ENCODE measurements around the gene NPL.

NPL gene

DNA sequence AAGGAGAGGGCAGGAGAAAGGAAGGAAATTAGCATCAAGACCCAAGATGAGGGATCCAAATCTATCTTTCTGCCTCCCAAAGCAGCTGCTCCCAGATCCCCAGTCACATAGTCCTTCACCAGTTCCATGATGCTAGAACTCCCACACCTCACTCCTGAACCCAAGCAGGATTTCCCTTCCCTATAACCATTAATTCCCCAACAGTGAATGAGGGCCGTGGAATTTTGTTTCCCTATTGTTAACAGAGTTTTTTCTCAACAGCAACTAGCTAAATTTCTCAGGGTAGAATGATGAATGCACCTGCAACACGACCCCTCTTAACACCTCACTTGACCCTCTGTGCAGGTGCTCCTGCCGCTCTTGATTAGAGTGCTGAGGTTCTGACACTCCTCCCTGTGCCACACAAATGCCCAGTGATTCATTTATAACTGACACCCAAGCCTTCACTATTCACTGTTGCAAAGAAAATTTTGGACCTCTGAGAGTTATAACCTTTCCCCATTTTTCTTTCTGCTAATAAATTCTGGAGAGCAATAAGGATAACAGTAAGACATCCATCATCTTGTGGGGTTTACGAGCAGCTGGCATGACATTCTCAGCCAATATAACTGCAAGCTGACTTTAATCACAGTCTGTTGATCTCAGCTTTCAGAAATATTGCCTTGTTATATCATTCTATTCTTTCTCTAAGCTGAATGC is 25.4 kb upstream of the NPL start:
- H3K4me1 ChIP-seq (ENCODE audit: control insufficient read depth, insufficient read depth, low read length): no peaks in the 10 kb centered on the region
- no peak overlapping the region for H3K4me3 ChIP-seq (ENCODE audit: low read depth, low read length)
- no peak overlapping the region for H3K9ac ChIP-seq (ENCODE audit: low read depth, low read length)

GRCh38 chr1:182765391-182765790 is 24.2 kb upstream of the NPL start:
- Histone ChIP-seq H3K4me1 (ENCODE audit: control insufficient read depth, insufficient read depth, low read length) (no peaks in the 10 kb centered on the region), H3K9ac (ENCODE audit: low read depth, low read length) (no peak overlapping the region), H3K27me3 (ENCODE audit: control insufficient read depth, insufficient read depth, low read length) (no peaks in the 10 kb centered on the region), H3K9me3 (ENCODE audit: control insufficient read depth, insufficient read depth, low read length) (peaks cover 3% of the 10 kb centered on the region), H3K36me3 (ENCODE audit: control insufficient read depth, insufficient read depth, low read length) (no peaks in the 10 kb centered on the region), H3K4me3 (ENCODE audit: low read depth, low read length) (no peak overlapping the region)

More for the DNA sequence above, 25.4 kb upstream of the NPL start:
- Histone ChIP-seq H3K9me3 (ENCODE audit: control insufficient read depth, insufficient read depth, low read length) (peaks cover 3% of the 10 kb centered on the region), H3K27me3 (ENCODE audit: control insufficient read depth, insufficient read depth, low read length) (no peaks in the 10 kb centered on the region), H3K36me3 (ENCODE audit: control insufficient read depth, insufficient read depth, low read length) (no peaks in the 10 kb centered on the region)

GRCh38 chr1:182766050-182766449 is 23.5 kb upstream of the NPL start:
- Histone ChIP-seq H3K4me1 (ENCODE audit: control insufficient read depth, insufficient read depth, low read length) (peaks cover 1% of the 10 kb centered on the region), H3K27me3 (ENCODE audit: control insufficient read depth, insufficient read depth, low read length) (no peaks in the 10 kb centered on the region), H3K9me3 (ENCODE audit: control insufficient read depth, insufficient read depth, low read length) (peaks cover 3% of the 10 kb centered on the region), H3K9ac (ENCODE audit: low read depth, low read length) (no peak overlapping the region), H3K4me3 (ENCODE audit: low read depth, low read length) (no peak overlapping the region), H3K36me3 (ENCODE audit: control insufficient read depth, insufficient read depth, low read length) (no peaks in the 10 kb centered on the region)

DNA sequence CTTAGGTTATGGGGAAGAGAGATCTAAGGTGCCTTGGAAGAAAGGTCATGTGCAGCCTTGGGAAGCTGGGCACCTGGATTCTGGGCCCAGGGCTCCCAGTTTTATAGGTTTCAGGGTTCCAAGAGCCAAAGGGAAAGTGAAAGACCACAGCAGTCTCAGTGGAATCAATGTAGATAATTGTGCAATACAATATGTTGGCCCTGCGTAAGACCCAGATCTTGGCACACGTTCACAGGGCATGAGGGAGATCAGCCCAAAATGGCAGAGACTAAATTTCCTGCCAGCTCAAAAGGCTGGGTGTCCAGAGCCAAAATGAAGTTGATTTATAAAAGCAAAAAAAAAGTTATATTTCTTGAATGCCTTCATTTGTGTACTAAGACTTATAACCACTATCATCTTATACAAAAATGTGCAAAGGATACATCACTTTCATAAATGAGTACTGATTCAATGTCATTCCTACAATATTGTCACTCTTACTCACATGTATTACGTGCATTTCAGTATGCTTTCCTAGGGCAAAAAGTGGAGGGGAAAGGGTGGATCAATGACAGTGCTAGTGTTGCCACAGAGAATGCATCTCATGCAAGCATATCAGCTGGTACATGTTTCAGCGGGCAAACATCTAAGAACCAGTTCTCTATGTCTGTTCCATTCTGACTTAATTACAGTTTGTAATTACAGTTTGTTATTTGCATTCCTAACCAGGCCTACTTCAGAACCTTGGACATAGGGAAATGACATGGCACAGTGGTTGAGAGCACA is 22.5 kb upstream of the NPL start:
- H3K9me3 ChIP-seq (ENCODE audit: control insufficient read depth, insufficient read depth, low read length): peaks cover under 1% of the 10 kb centered on the region
- no peak overlapping the region for H3K4me3 ChIP-seq (ENCODE audit: low read depth, low read length)
- H3K27me3 ChIP-seq (ENCODE audit: control insufficient read depth, insufficient read depth, low read length): no peaks in the 10 kb centered on the region
- H3K36me3 ChIP-seq (ENCODE audit: control insufficient read depth, insufficient read depth, low read length): no peaks in the 10 kb centered on the region
- H3K4me1 ChIP-seq (ENCODE audit: control insufficient read depth, insufficient read depth, low read length): peaks cover 5% of the 10 kb centered on the region
- H3K9ac ChIP-seq (ENCODE audit: low read depth, low read length): no peak overlapping the region

GRCh38 chr1:182768963-182769362 is 20.6 kb upstream of the NPL start:
- Histone ChIP-seq H3K9ac (ENCODE audit: low read depth, low read length) (no peak overlapping the region), H3K9me3 (ENCODE audit: control insufficient read depth, insufficient read depth, low read length) (no peaks in the 10 kb centered on the region), H3K27me3 (ENCODE audit: control insufficient read depth, insufficient read depth, low read length) (no peaks in the 10 kb centered on the region), H3K36me3 (ENCODE audit: control insufficient read depth, insufficient read depth, low read length) (no peaks in the 10 kb centered on the region), H3K4me1 (ENCODE audit: control insufficient read depth, insufficient read depth, low read length) (peaks cover 5% of the 10 kb centered on the region), H3K4me3 (ENCODE audit: low read depth, low read length) (no peak overlapping the region)

DNA sequence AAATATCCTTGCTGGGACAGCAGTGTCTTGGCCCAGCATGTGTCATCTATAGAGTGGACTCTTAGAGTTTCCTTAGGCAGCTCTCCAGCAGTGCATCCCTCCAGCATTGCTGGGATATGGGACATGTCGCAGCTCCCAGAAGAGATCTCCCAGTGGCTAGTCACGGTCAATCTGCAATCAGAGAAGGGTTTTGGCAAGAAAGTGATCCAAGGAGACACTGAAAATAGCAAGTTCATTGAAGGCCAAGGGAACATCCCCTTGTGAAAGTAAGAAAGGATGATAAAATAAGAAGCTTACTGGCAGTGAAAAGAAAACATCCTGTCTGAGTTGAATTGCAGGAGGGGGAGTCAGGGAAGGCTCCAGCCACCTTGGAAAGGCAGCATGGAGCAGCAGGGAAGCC is 19.3 kb upstream of the NPL start:
- Histone ChIP-seq H3K36me3 (ENCODE audit: control insufficient read depth, insufficient read depth, low read length) (no peaks in the 10 kb centered on the region), H3K4me1 (ENCODE audit: control insufficient read depth, insufficient read depth, low read length) (peaks cover 5% of the 10 kb centered on the region), H3K4me3 (ENCODE audit: low read depth, low read length) (no peak overlapping the region), H3K9ac (ENCODE audit: low read depth, low read length) (no peak overlapping the region), H3K9me3 (ENCODE audit: control insufficient read depth, insufficient read depth, low read length) (no peaks in the 10 kb centered on the region), H3K27me3 (ENCODE audit: control insufficient read depth, insufficient read depth, low read length) (no peaks in the 10 kb centered on the region)

GRCh38 chr1:182771187-182771984 is 18.2 kb upstream of the NPL start:
- peaks cover 5% of the 10 kb centered on the region for H3K4me1 ChIP-seq (ENCODE audit: control insufficient read depth, insufficient read depth, low read length)
- H3K9ac ChIP-seq (ENCODE audit: low read depth, low read length): no peak overlapping the region
- H3K4me3 ChIP-seq (ENCODE audit: low read depth, low read length): no peak overlapping the region
- H3K27me3 ChIP-seq (ENCODE audit: control insufficient read depth, insufficient read depth, low read length): no peaks in the 10 kb centered on the region
- no peaks in the 10 kb centered on the region for H3K36me3 ChIP-seq (ENCODE audit: control insufficient read depth, insufficient read depth, low read length)
- H3K9me3 ChIP-seq (ENCODE audit: control insufficient read depth, insufficient read depth, low read length): no peaks in the 10 kb centered on the region

DNA sequence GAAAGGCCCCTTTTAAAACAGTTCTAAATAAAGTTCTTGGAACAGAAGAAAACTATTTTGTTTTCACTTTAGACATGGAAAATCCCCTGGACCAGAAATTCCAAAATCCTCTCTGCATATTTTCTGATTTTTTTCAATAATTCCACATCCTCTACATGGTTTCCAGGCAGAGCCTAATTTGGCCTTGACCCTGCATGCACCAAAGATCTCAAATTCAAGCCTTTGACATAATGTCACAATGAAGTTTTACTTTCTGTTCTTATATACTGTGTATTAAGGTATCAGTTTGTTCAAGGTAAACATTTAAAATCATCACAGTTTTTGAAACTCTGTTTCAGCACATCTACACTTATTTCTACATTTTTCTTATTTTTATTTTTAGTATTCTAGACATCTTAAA is 12.2 kb upstream of the NPL start:
- Histone ChIP-seq H3K4me3 (ENCODE audit: low read depth, low read length) (no peak overlapping the region), H3K9me3 (ENCODE audit: control insufficient read depth, insufficient read depth, low read length) (no peaks in the 10 kb centered on the region), H3K4me1 (ENCODE audit: control insufficient read depth, insufficient read depth, low read length) (peaks cover 6% of the 10 kb centered on the region), H3K27me3 (ENCODE audit: control insufficient read depth, insufficient read depth, low read length) (no peaks in the 10 kb centered on the region), H3K36me3 (ENCODE audit: control insufficient read depth, insufficient read depth, low read length) (no peaks in the 10 kb centered on the region), H3K9ac (ENCODE audit: low read depth, low read length) (no peak overlapping the region)

- no peak overlapping the region for H3K9ac ChIP-seq (ENCODE audit: low read depth, low read length)
- no peaks in the 10 kb centered on the region for H3K27me3 ChIP-seq (ENCODE audit: control insufficient read depth, insufficient read depth, low read length)
- H3K4me3 ChIP-seq (ENCODE audit: low read depth, low read length): no peak overlapping the region
- H3K9me3 ChIP-seq (ENCODE audit: control insufficient read depth, insufficient read depth, low read length): no peaks in the 10 kb centered on the region
- H3K36me3 ChIP-seq (ENCODE audit: control insufficient read depth, insufficient read depth, low read length): no peaks in the 10 kb centered on the region
- H3K4me1 ChIP-seq (ENCODE audit: control insufficient read depth, insufficient read depth, low read length): peaks cover 6% of the 10 kb centered on the region
These were observed 10.7 kb upstream of the NPL start for GRCh38 chr1:182778862-182779261.

DNA sequence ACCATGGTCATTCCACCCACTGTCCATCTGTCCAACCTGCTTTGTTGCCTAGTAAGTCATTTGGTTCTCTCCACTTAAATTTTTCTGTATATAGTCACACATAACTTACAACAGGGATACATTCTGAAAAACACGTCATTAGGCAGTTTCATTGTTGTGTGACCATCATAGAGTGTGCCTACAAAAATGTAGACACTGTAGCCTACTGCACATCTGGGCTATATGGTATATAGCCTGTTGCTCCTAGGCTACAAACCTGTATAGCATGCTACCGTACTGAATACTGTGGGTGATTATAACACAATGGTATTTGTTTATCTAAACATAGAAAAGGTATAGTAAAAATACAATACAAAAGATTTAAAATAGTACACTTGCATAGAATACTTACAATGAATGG is 10.0 kb upstream of the NPL start:
- Histone ChIP-seq H3K9ac (ENCODE audit: low read depth, low read length) (no peak overlapping the region), H3K4me3 (ENCODE audit: low read depth, low read length) (no peak overlapping the region), H3K27me3 (ENCODE audit: control insufficient read depth, insufficient read depth, low read length) (no peaks in the 10 kb centered on the region), H3K36me3 (ENCODE audit: control insufficient read depth, insufficient read depth, low read length) (no peaks in the 10 kb centered on the region), H3K9me3 (ENCODE audit: control insufficient read depth, insufficient read depth, low read length) (no peaks in the 10 kb centered on the region), H3K4me1 (ENCODE audit: control insufficient read depth, insufficient read depth, low read length) (peaks cover 6% of the 10 kb centered on the region)

DNA sequence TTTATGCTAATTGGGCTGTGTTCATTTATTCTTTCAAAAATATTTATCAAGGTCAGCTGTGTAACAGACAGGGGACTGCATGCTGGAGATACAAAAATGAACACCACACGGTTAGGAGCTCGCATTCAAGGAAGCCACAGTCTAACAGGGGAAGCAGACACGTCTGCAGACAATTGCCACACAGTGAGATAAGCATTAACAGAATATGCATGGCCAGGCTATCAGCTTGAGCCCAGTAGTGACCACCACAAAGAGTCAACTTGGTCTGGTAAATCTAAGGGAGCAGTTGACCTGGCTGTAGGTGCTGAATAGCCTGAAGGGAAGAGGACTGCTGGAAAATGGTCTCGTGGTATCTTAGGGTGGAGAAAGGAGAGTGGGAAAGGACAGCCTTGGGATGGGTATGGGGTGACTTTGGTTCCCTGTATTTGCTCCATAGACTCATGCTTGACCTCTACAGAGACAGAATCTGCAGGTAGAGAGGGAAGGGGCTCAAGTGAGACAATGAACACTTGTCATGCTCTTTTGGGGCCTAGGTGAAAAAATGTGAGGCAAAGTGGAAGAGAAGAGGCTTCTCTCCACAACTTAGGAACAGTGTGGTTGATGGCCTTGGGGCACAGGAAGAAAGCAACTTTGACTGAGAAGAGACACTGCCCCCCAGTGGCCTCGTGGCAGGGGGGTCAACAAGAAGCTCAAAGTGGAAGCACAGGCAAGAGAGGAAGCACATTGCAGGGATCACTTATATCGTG is 7.6 kb upstream of the NPL start:
- Histone ChIP-seq H3K4me3 (ENCODE audit: low read depth, low read length) (no peak overlapping the region), H3K27me3 (ENCODE audit: control insufficient read depth, insufficient read depth, low read length) (peaks cover 3% of the 10 kb centered on the region)

More for the DNA sequence above, 7.6 kb upstream of the NPL start:
- Histone ChIP-seq H3K36me3 (ENCODE audit: control insufficient read depth, insufficient read depth, low read length) (no peaks in the 10 kb centered on the region), H3K9ac (ENCODE audit: low read depth, low read length) (no peak overlapping the region), H3K4me1 (ENCODE audit: control insufficient read depth, insufficient read depth, low read length) (peaks cover 6% of the 10 kb centered on the region), H3K9me3 (ENCODE audit: control insufficient read depth, insufficient read depth, low read length) (no peaks in the 10 kb centered on the region)

Measured in iPS-15b (cell line).